Smooth muscle cell (in vitro differentiated cells): ENCODE data around the gene SLC35E3. TPM values are rescaled to one million over a fixed set of nuclear protein-coding genes. Genes with fewer than 3 reads are reported as not detected.
"Not testable (repeated sequence)": the region's sequence is repeated elsewhere in the genome, so short reads cannot be mapped to it uniquely, and the experiment has no call there.

ENCODE experiments used
- DNase-seq: peaks from one replicate; lab custom pipeline; 2025; ENCODE audit not compliant: unreplicated experiment; lab: John Stamatoyannopoulos, UW
- H2AFZ ChIP-seq: fragments of 200-600 bp; sonication (generic); 2 replicates; pipeline ENCODE4 v1.6.0; 2016; ENCODE audit warnings: antibody characterized with exemption, low read depth, mild to moderate bottlenecking
- H3F3A ChIP-seq: fragments of 200-600 bp; sonication (generic); 2 replicates; pipeline ENCODE4 v1.6.0; 2017; ENCODE audit warnings: antibody characterized with exemption, low read depth
- H3K27ac ChIP-seq: fragments of 200-600 bp; sonication (generic); 2 replicates; pipeline ENCODE4 v1.5.1; 2016; ENCODE audit warnings: low read depth, mild to moderate bottlenecking
- H3K27me3 ChIP-seq: fragments of 200-600 bp; sonication (generic); 2 replicates; pipeline ENCODE4 v1.6.1; 2016; ENCODE audit warnings: low read depth, mild to moderate bottlenecking
- H3K36me3 ChIP-seq: fragments of 200-600 bp; sonication (generic); 2 replicates; pipeline ENCODE4 v1.5.1; 2016; ENCODE audit warnings: low read depth
- H3K4me1 ChIP-seq: fragments of 200-600 bp; sonication (generic); 2 replicates; pipeline ENCODE4 v1.5.1; 2016; ENCODE audit warnings: low read depth
- H3K4me2 ChIP-seq: fragments of 200-600 bp; sonication (generic); 2 replicates; pipeline ENCODE4 v1.6.0; 2016; ENCODE audit warnings: mild to moderate bottlenecking
- H3K4me3 ChIP-seq: fragments of 200-600 bp; sonication (generic); 2 replicates; pipeline ENCODE4 v1.5.1; 2016; ENCODE audit warnings: mild to moderate bottlenecking
- H3K79me2 ChIP-seq: fragments of 200-600 bp; sonication (generic); 2 replicates; pipeline ENCODE4 v1.6.0; 2016; ENCODE audit warnings: low read depth, mild to moderate bottlenecking
- H3K9ac ChIP-seq: fragments of 200-600 bp; sonication (generic); 2 replicates; pipeline ENCODE4 v1.6.0; 2016; ENCODE audit warnings: low read depth
- H3K9me3 ChIP-seq: fragments of 200-600 bp; sonication (generic); replicated peaks from 2 replicates; pipeline ENCODE4 v1.5.1; 2016; ENCODE audit warnings: low read depth
- H4K20me1 ChIP-seq: fragments of 200-600 bp; sonication (generic); 2 replicates; pipeline ENCODE4 v1.6.0; 2016; ENCODE audit warnings: low read depth
- CTCF ChIP-seq: fragments of 200-600 bp; sonication (generic); IDR thresholded peaks from 2 replicates; pipeline ENCODE4 v1.5.1; 2017; ENCODE audit warnings: borderline replicate concordance, mild to moderate bottlenecking, antibody characterized with exemption; ENCODE audit not compliant: insufficient read depth, poor library complexity, severe bottlenecking
- WGBS: methylation state at CpG from one replicate; pipeline ENCODE4 v1.1.7; 2016; ENCODE audit warnings: low lambda C conversion rate; 5-methylcytosine and 5-hydroxymethylcytosine counted together
- polyA plus RNA-seq: library from polyadenylated mRNA; unstranded; fragments of >200 nt; fragmentation: Nextera tagmentation; extraction: Ambion mirVana; gene quantifications from 2 replicates; pipeline ENCODE4 v1.2.1, GENCODE V29; 2016
- total RNA-seq: library from RNA; depleted of rRNA; stranded (reverse); fragments of >200 nt; gene quantifications from 2 replicates; pipeline ENCODE4 v1.2.3, GENCODE V29; 2014

SLC35E3 gene
- total and polyA plus RNA-seq, 2 experiments from 2014 or later = 8.9 to 18.8 TPM

- no peaks in the 10 kb centered on the region for H3K79me2 ChIP-seq
- H4K20me1 ChIP-seq = no peaks in the 10 kb centered on the region
- H3K4me3 ChIP-seq = no peak overlapping the region
- no peak overlapping the region for H2AFZ ChIP-seq
- no peak for TF ChIP-seq CTCF
- H3K36me3 ChIP-seq = no peaks in the 10 kb centered on the region
- WGBS = 78% methylated on average over 5 of the region's 5 CpGs
- H3F3A ChIP-seq = no peaks in the 10 kb centered on the region
- no peak for DNase-seq
- H3K9ac ChIP-seq = no peak overlapping the region
- no peaks in the 10 kb centered on the region for H3K9me3 ChIP-seq
- no peak overlapping the region for H3K4me2 ChIP-seq
- no peak overlapping the region for H3K27ac ChIP-seq
- no peaks in the 10 kb centered on the region for H3K4me1 ChIP-seq
- no peaks in the 10 kb centered on the region for H3K27me3 ChIP-seq
Measured at GRCh38 chr12:68800294-68800693, 54.3 kb downstream of the SLC35E3 start.

- not testable (repeated sequence) for H3K4me2 ChIP-seq
- WGBS = 94% methylated on average over 7 of the region's 7 CpGs
Measured at GRCh38 chr12:68801124-68801523, 55.1 kb downstream of the SLC35E3 start.

GRCh38 chr12:68802372-68802745, 56.4 kb downstream of the SLC35E3 start:
- not testable (repeated sequence) for H3F3A ChIP-seq, H3K36me3 ChIP-seq, H3K27ac ChIP-seq, H3K4me2 ChIP-seq, H3K9me3 ChIP-seq, H3K9ac ChIP-seq, H2AFZ ChIP-seq, H3K79me2 ChIP-seq, H4K20me1 ChIP-seq, H3K4me1 ChIP-seq, DNase-seq, H3K27me3 ChIP-seq, H3K4me3 ChIP-seq
- WGBS = 94% methylated on average over 2 of the region's 2 CpGs

More at GRCh38 chr12:68801124-68801523, 55.1 kb downstream of the SLC35E3 start:
- H3K9me3 ChIP-seq, H3K27me3 ChIP-seq, H3K9ac ChIP-seq, DNase-seq, H3F3A ChIP-seq, H3K79me2 ChIP-seq, H3K36me3 ChIP-seq, H3K4me1 ChIP-seq, H2AFZ ChIP-seq, H3K27ac ChIP-seq, H3K4me3 ChIP-seq, H4K20me1 ChIP-seq: not testable (repeated sequence)

- not testable (repeated sequence) for H2AFZ ChIP-seq, H3K79me2 ChIP-seq, H3K27ac ChIP-seq, H3K27me3 ChIP-seq, H3K36me3 ChIP-seq, H3K4me3 ChIP-seq, H3K9me3 ChIP-seq, H4K20me1 ChIP-seq, H3F3A ChIP-seq, DNase-seq, H3K4me2 ChIP-seq, H3K4me1 ChIP-seq, H3K9ac ChIP-seq
- 74% methylated on average over 19 of the region's 19 CpGs for WGBS
Measured at GRCh38 chr12:68802911-68803651, 57.1 kb downstream of the SLC35E3 start.

GRCh38 chr12:68803948-68804656, 58.1 kb downstream of the SLC35E3 start:
- H3K79me2 ChIP-seq = peaks cover 2% of the 10 kb centered on the region
- DNase-seq = no peak
- no peak overlapping the region for H2AFZ ChIP-seq
- peaks cover 1% of the 10 kb centered on the region for H4K20me1 ChIP-seq
- H3K9me3 ChIP-seq = no peaks in the 10 kb centered on the region
- H3K36me3 ChIP-seq = no peaks in the 10 kb centered on the region
- peaks cover 8% of the 10 kb centered on the region for H3F3A ChIP-seq
- WGBS = 82% methylated on average over 5 of the region's 5 CpGs
- no peaks in the 10 kb centered on the region for H3K27me3 ChIP-seq
- peaks cover 6% of the 10 kb centered on the region for H3K4me1 ChIP-seq
- TF ChIP-seq CTCF = no peak
- H3K4me2 ChIP-seq = no peak overlapping the region
- no peak overlapping the region for H3K27ac ChIP-seq
- no peak overlapping the region for H3K9ac ChIP-seq
- H3K4me3 ChIP-seq = no peak overlapping the region
